ENCODE data around the gene RAX2.

DNA sequence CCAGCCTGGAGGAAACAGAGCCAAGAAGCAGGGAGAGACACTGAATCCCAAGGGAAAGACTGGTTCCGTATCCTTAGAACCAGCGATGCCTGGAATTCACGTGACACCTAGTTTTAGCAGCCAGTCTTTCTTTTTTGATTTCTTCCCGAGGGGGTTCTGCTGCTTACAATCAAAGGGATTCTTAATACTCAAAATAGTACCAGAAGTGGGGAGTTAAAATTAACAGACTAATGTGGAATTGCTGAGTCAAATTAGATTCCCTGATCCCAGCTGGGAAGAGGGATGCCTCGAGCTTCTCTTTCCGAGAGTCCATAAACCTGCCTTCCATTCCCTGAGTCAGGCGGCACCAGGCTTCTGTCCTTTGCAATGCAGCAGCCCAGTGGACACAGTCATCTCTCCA lies 18.9 kb upstream of the RAX2 start:
- TF ChIP-seq, protein P1, sequence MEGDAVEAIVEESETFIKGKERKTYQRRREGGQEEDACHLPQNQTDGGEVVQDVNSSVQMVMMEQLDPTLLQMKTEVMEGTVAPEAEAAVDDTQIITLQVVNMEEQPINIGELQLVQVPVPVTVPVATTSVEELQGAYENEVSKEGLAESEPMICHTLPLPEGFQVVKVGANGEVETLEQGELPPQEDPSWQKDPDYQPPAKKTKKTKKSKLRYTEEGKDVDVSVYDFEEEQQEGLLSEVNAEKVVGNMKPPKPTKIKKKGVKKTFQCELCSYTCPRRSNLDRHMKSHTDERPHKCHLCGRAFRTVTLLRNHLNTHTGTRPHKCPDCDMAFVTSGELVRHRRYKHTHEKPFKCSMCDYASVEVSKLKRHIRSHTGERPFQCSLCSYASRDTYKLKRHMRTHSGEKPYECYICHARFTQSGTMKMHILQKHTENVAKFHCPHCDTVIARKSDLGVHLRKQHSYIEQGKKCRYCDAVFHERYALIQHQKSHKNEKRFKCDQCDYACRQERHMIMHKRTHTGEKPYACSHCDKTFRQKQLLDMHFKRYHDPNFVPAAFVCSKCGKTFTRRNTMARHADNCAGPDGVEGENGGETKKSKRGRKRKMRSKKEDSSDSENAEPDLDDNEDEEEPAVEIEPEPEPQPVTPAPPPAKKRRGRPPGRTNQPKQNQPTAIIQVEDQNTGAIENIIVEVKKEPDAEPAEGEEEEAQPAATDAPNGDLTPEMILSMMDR (IDR thresholded peaks at IDR 0.05 in 2 of 3, conservative IDR thresholded peaks at IDR 0.05 in 1 of 3; ENCODE audit: borderline replicate concordance in 1 of 3, insufficient read depth in 1 of 3, low read depth in 2 of 3, low read length in 2 of 3) = no peak
- no peak for TF ChIP-seq YY1 (IDR thresholded peaks at IDR 0.05; ENCODE audit: extremely low read depth, insufficient replicate concordance, low read depth, low read length)
- no peak for TF ChIP-seq ELF1 (IDR thresholded peaks at IDR 0.05; ENCODE audit: borderline replicate concordance, low read depth)
- TF ChIP-seq, protein P2, sequence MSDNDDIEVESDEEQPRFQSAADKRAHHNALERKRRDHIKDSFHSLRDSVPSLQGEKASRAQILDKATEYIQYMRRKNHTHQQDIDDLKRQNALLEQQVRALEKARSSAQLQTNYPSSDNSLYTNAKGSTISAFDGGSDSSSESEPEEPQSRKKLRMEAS (IDR thresholded peaks at IDR 0.05) = no peak
- no peak for TF ChIP-seq POLR2AphosphoS5 (IDR thresholded peaks at IDR 0.05; ENCODE audit: low read depth, low read length)
- no peak for TF ChIP-seq SRF (IDR thresholded peaks at IDR 0.05; ENCODE audit: low read depth)
- TF ChIP-seq SP1 (IDR thresholded peaks at IDR 0.05; ENCODE audit: low read depth) = no peak
- no peak for TF ChIP-seq ZNF274 (IDR thresholded peaks at IDR 0.05; ENCODE audit: low read depth, low read length)
- no peak for TF ChIP-seq POLR2A (IDR thresholded peaks at IDR 0.05; ENCODE audit: borderline replicate concordance, extremely low read depth, insufficient read depth, insufficient read length)
- no peak for TF ChIP-seq EZH2 (IDR thresholded peaks at IDR 0.05)
- TF ChIP-seq, protein P3, sequence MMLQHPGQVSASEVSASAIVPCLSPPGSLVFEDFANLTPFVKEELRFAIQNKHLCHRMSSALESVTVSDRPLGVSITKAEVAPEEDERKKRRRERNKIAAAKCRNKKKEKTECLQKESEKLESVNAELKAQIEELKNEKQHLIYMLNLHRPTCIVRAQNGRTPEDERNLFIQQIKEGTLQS (IDR thresholded peaks at IDR 0.05) = no peak

Measured in HCT116 (cell line).